Activated naive CD4-positive, alpha-beta T cell treated with anti-CD3 and anti-CD28 coated beads, Interleukin-2, amount 50 U/mL, for 72 hours (primary cell): ENCODE measurements around the gene TRHDE. TPM values are rescaled to one million over a fixed set of nuclear protein-coding genes. Genes with fewer than 3 reads are reported as not detected.
"Not testable (repeated sequence)": the region's sequence is repeated elsewhere in the genome, so short reads cannot be mapped to it uniquely, and the experiment has no call there.

Experiments used
- ATAC-seq, 2 donors: fragments of 150-1000 bp; cut with Tn5 transposase; 2 replicates each; pipeline ENCODE4 v1.10.0; 2021; ENCODE audit warnings: mild to moderate bottlenecking in 2 of 2, moderate library complexity in 2 of 2
- DNase-seq, 2 donors: peaks; one replicate each; pipeline ENCODE4 v3.0.0; 2021 to 2022; ENCODE audit warnings: low spot score in 2 of 2
- H3K27ac Mint-ChIP-seq, 2 donors: one replicate each; pipeline ENCODE4 v1.8.0; 2022; ENCODE audit warnings: mild to moderate bottlenecking in 2 of 2, mixed read lengths in 2 of 2
- H3K36me3 Mint-ChIP-seq, 2 donors: one replicate each; pipeline ENCODE4 v1.8.0; 2022; ENCODE audit warnings: mixed read lengths in 2 of 2
- H3K9me3 Mint-ChIP-seq, 2 donors: one replicate each; pipeline ENCODE4 v1.8.0; 2022; ENCODE audit warnings: mixed read lengths in 2 of 2
- total RNA-seq, 2 donors: library from RNA; stranded (reverse); gene quantifications; one replicate each; pipeline ENCODE4 v1.2.3, GENCODE V29; 2022

Gene TRHDE
- total RNA-seq, 2 donors from 2014 or later: not detected

DNA sequence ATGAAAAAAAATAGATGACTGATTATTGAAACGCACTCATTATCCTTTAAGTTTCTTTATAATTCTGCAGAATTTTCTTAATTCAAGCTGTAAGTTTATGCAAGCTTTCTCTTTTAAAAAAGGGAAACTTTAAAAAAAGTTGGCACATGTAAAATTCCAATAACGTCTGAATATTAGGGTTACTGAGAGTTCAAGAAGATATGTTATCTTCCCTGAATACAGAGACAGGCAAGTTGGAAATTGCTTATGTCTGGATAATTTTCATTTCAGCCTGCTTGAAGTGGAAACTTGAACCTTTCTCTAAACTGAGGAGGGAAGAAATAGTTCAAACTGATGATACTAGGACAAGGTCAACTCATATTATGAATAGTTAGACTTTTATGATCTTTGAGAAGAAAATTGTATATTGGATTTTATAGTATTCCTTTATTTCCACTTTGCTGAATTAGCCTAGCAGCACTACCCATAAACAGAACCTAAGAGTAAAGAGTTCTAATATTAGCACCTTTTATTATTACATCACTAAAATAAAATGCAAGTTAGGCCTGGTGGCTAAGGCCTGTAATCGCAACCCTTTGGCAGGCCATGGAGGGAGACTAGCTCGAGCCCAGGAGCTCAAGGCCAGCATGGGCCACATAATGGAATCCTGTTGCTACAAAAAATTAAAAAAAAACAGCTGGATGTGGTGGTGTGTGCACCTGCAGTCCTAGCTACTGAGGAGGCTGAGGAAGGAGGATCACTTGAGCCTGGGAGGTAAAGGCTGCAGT is 288.0 kb downstream of the TRHDE start:
- no peak for ATAC-seq
- Mint-ChIP-seq H3K9me3 (peaks cover 0 to 7% of the 10 kb centered on the region in 2 donors), H3K36me3 (no peaks in the 10 kb centered on the region), H3K27ac (no peak overlapping the region)
- no peak for DNase-seq

DNA sequence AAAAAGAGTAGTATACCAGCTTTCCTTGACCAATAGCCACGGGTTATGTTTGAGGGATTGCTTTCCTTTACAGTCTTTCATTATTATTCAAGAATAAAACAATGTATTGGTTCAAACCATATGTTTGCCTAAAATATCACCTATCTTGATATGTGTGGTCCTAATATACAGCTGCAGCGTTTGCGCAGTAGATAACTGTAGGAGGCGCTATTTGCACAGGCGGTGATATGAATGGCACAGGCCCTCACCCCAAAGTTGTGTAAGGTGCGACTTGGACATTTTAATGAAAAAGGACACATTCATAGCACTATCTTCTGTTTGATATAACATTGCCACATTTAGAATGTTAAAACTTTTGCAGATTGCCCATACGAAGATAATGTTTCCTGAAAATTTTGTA is 298.4 kb downstream of the TRHDE start:
- DNase-seq: no peak
- no peak for ATAC-seq
- Mint-ChIP-seq H3K36me3 (no peaks in the 10 kb centered on the region), H3K27ac (no peak overlapping the region), H3K9me3 (peaks cover 0 to 3% of the 10 kb centered on the region in 2 donors)

DNA sequence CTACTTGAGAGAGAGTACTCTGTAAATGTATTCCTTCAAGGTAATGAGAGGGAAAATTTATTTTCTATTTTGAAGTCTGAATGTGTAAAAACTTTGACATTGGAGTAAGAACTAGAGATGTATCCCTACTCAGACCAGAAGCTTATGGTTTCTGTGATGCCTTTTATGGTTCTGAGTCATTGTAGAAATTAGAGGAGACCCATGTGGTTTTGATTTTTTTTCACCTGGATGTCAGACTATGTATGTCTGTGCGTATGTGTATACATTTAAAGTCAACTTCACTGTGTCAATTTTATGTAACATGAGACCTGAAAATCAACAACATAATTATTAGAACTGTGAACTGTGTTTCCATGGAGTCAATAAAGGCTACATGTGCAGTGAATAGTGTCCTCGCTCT is 302.0 kb downstream of the TRHDE start:
- DNase-seq (no peak), ATAC-seq (no peak)
- H3K27ac Mint-ChIP-seq: no peak overlapping the region
- no peaks in the 10 kb centered on the region for H3K36me3 Mint-ChIP-seq
- H3K9me3 Mint-ChIP-seq: peaks cover 0 to 3% of the 10 kb centered on the region in 2 donors

DNA sequence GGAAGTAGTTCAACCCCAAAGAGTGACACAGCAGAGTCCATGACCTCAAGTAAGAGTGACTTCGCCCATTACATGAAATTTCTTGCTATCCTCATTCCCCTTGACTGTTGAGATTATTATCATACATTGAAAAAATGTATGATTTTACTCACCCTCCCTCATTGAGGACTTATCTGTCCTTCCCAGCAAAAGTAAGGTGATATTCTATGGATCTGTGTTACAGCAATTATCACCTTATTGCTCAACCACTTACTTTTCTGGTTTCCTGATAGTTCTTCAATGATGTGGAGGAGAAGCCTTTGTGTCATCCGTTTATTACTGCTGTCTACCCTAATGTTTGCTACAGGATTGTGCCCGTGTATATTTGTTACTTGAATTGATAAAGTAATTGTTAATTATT is 306.2 kb downstream of the TRHDE start:
- Mint-ChIP-seq H3K9me3 (peaks cover 0 to 2% of the 10 kb centered on the region in 2 donors), H3K27ac (no peak overlapping the region), H3K36me3 (no peaks in the 10 kb centered on the region)
- DNase-seq: no peak
- no peak for ATAC-seq

DNA sequence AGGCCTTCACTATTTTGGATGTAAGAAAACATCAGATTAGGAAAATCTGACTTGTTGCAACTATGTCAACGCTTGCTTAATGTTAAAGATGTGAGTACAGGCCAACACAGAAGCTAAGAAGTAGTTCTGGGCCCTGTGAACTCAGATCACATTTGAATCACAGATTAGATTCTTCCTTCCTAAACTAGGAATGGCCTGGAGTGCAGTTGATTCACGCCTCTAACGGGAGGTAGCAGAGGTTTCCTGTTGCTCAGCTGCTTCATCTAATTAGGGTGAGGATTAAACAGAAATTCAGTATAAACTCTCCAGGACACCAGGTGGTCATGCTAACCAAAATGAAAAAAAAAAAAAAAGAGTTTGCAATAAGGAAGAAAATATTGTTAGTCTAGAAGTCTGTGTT is 314.3 kb downstream of the TRHDE start:
- Mint-ChIP-seq H3K27ac (no peak overlapping the region), H3K9me3 (peaks cover 8 to 16% of the 10 kb centered on the region in 2 donors), H3K36me3 (no peaks in the 10 kb centered on the region)
- no peak for ATAC-seq
- no peak for DNase-seq

DNA sequence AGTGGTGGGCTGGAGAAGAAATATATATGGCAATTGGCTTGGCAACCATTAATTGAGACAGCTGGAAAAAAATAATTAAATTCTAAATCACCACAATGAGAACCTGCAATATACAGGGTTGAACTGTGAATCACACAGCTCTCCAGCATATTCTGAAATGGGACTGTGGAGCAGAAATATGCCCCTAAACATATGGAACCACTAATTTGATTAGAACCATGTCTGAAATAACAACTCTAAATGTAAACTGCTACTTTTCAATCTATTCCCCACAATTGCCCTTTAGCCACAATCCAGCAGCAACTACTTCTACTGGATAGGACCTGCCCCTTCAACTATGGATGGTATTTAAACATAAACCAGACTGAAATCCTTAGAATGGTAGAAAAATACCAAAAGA is 330.4 kb downstream of the TRHDE start:
- DNase-seq (no peak), ATAC-seq (no peak)
- Mint-ChIP-seq H3K36me3 (no peaks in the 10 kb centered on the region), H3K27ac (no peak overlapping the region), H3K9me3 (peaks cover 16 to 17% of the 10 kb centered on the region in 2 donors)

DNA sequence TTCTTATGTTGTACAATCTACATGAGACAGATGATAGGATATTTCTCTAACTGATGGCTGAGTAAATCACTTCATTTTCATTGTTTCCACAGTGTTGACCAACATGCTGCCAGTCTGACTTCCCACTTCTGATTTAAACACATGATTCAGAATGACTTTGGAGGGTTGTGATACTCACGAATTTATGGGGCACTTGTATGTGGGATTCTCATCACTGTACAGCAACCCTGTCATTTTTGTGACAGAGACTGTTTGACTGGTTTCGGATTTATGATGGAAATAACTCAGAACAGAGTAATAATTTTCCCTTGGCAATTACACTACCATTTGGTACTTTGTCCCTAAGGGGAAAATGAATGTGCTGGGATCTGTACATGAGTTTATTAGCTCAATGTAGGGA is 333.8 kb downstream of the TRHDE start:
- Mint-ChIP-seq H3K36me3 (no peaks in the 10 kb centered on the region), H3K9me3 (peaks cover 8 to 13% of the 10 kb centered on the region in 2 donors), H3K27ac (no peak overlapping the region)
- ATAC-seq (no peak), DNase-seq (no peak)

DNA sequence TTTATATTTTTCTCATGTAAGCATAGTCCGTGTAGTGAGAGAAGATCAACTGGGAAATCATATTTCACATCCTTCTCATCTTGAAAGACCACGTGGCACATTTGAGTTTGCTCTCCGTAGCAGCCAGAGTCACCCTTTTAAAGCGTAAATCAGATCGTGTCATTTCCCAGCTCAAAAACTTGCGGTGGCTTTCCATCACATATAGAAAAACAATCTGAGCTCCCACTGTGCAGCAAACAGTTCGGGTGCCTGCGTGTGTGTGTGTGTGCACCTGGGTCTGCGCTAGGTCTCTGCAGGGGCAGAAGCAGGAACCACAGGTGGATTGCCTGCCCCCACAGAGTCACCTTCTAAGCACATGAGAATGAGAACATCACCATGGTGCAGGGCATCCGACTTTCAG is 338.2 kb downstream of the TRHDE start:
- DNase-seq: no peak

DNA sequence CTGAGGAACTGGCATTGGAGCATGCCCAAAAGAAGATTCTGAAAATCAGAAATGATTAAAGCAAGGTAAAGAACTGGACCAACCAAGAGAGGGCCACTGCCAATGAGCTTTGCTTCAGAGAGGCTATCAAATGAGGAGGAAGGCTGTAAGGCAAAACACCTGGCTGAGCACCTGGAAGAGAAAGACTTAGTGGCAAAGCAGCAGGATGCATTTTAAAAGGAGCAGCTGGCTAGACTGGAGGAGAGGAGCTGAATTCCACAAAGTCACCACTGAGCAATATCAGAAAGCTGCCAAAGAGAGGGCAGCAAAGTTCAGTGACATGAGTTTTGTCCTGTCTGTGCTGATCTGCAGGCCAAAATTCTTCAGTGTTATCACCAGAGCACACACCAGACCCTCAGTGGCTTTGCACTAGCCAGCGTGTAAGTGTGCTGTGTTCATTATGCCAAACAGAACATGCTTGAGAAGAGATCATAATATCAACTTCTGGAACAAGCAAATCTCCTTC is 338.7 kb downstream of the TRHDE start:
- H3K9me3 Mint-ChIP-seq: peaks cover 0 to 5% of the 10 kb centered on the region in 2 donors
- ATAC-seq (no peak), DNase-seq (no peak)
- H3K36me3 Mint-ChIP-seq: no peaks in the 10 kb centered on the region
- no peak overlapping the region for H3K27ac Mint-ChIP-seq

More for the DNA sequence above, 338.2 kb downstream of the TRHDE start:
- ATAC-seq: no peak
- peaks cover 0 to 5% of the 10 kb centered on the region in 2 donors for H3K9me3 Mint-ChIP-seq
- no peaks in the 10 kb centered on the region for H3K36me3 Mint-ChIP-seq
- no peak overlapping the region for H3K27ac Mint-ChIP-seq

DNA sequence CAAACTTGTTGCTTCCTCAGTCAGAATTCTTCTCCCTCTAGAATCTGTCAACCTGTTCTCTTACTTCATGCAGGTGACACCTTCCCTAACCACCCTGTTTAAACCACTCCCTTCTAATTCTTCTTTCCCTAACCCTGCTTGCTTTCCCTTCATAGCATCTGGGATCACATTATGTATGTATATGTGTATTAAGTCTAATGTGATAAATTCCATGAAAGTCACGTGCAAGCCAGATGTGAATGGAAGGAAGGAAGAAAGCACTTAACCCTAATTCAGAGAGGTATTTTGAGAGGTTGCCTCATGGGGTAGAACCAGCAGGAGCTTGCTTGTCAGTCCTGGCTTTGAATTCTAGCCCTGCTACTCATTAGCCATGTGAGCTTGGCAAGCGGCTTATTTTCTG is 340.0 kb downstream of the TRHDE start:
- ATAC-seq (no peak), DNase-seq (no peak)
- no peak overlapping the region for H3K27ac Mint-ChIP-seq
- no peaks in the 10 kb centered on the region for H3K36me3 Mint-ChIP-seq
- H3K9me3 Mint-ChIP-seq: peaks cover 0 to 5% of the 10 kb centered on the region in 2 donors

DNA sequence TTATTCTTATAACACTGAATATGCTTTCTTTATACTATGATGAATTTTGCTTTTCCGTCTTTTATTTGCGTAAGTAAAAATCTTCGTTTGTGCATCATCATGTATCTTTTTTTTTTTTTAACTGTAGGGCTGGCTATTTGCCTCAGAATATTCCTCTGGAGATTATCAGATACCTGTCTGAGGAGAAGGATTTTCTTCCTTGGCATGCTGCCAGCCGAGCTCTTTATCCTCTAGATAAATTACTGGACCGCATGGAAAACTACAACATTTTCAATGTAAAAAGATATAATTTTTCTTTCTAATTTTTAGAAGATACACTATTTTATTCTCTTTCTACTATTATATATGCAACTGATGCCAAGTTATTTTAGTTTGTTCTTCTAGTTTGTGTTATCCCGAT is 346.6 kb downstream of the TRHDE start:
- Mint-ChIP-seq H3K9me3 (peaks cover 7 to 10% of the 10 kb centered on the region in 2 donors), H3K36me3 (no peaks in the 10 kb centered on the region), H3K27ac (no peak overlapping the region)
- ATAC-seq (no peak), DNase-seq (no peak)

DNA sequence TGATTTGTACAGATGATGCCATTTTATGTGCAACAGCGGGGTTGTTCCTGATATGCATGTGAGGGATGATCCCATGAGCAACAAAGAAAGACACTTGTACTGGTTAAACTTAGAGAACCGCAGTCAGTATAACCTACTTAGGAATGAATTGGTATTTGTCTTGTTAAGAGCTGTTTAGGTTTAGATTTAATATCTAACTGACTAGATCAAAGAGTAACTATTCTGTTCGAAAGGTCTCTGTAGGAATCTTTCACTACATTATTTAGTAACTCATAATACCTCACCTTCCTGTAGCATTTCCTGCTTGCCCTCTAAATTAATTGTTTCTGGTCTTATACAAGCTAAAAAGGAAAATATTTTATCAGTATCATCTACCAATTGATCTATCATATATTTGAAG is 350.4 kb downstream of the TRHDE start:
- Mint-ChIP-seq H3K36me3 (no peaks in the 10 kb centered on the region), H3K9me3 (peaks cover 11 to 16% of the 10 kb centered on the region in 2 donors), H3K27ac (no peak overlapping the region)
- ATAC-seq (no peak), DNase-seq (no peak)

DNA sequence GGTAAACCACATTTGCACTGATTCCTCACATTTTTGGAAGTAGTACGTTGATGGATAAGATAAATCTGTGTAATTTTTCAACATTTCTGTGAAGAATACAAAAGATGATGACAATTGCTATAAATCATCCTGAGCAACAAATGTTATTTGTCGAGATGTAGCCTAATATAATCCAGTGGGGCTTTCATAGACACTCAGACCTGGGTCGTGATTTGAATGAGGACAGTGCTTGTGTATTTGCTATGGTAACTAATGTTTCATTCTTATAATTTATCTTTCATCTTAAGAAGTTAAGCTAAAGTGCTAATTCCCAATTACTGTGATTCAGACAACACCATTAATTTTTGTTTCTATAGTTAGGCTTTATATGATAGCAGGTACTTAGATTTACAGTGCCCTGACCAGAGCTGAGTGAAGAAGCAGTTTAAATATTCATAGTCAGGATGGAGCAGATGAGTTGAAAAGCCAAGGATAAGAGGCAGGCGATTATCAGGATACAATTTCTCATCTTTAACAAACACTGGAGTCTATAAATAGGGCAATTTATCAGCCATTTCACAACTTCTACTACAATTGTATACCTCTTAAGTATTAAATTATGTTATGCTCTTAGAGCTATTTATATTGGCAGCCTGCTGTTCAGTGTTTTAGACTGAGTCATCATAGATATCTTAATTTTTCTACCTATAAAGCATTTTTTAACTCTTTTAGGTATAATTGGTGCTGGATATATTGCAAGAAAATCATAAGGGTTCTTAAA is 359.9 kb downstream of the TRHDE start:
- DNase-seq (no peak), ATAC-seq (no peak)
- H3K36me3 Mint-ChIP-seq: no peaks in the 10 kb centered on the region
- no peaks in the 10 kb centered on the region for H3K9me3 Mint-ChIP-seq
- H3K27ac Mint-ChIP-seq: no peak overlapping the region

DNA sequence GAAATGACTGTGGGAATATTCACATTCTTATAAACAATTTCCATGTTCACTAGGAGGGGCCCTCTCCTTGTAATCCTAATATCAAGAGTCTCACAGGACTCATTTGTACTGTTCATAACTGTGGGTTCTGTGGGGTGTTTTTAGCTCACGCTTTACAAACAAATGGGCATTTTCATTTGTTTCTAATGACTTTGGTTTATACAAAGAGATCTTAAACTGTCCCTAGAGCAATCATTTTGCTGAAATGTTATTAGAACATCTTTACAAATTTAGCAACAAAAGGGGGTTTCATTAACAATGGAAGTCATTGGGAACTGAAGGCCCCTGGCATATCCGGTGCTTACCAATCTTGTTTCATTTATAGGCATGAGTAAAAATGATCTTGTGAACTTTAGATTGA is 370.5 kb downstream of the TRHDE start:
- Mint-ChIP-seq H3K36me3 (peaks cover 0 to 5% of the 10 kb centered on the region in 2 donors), H3K9me3 (peaks cover 0 to 12% of the 10 kb centered on the region in 2 donors), H3K27ac (no peak overlapping the region)
- ATAC-seq (no peak), DNase-seq (no peak)

DNA sequence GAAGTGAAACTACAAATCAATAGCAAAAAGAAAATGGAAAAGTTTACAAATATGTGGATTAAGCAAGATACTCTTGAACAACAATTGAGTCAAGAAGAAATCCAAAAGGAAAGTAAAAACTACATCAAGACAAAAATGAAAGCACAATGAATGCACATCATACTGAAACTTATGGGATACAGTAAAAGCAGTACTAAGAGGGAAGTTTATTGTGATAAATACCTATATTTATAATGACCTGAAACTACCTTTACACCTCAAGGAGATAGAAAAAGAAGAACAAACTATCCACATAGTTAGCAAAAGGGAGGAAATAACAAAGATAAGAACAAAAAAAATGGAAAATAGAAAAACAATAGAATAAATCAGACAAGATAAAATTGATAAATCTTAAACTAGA is 375.0 kb downstream of the TRHDE start:
- Mint-ChIP-seq H3K36me3 (no peaks in the 10 kb centered on the region), H3K27ac (no peak overlapping the region), H3K9me3 (peaks cover 0 to 12% of the 10 kb centered on the region in 2 donors)
- DNase-seq (no peak), ATAC-seq (no peak)

DNA sequence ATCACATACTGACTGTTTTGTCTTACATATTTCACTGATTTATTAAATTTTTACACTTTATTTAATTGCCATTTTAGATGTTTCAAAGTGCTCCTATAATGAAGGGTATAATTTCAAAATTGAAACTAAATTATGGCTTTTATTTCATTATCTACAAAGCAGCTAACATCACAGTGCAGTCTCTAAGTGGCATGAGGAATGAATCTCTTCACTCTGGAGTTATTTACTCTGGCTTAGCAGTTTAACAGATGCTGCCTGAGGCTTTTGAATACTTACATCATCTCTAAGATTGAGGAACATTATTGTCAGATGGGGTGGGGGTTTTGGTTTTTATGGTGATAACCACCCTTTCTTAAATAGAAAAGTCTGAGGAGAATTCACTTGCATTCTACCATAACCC is 386.4 kb downstream of the TRHDE start:
- ATAC-seq (no peak), DNase-seq (no peak)
- Mint-ChIP-seq H3K27ac (no peak overlapping the region), H3K9me3 (peaks cover 4 to 6% of the 10 kb centered on the region in 2 donors), H3K36me3 (no peaks in the 10 kb centered on the region)

DNA sequence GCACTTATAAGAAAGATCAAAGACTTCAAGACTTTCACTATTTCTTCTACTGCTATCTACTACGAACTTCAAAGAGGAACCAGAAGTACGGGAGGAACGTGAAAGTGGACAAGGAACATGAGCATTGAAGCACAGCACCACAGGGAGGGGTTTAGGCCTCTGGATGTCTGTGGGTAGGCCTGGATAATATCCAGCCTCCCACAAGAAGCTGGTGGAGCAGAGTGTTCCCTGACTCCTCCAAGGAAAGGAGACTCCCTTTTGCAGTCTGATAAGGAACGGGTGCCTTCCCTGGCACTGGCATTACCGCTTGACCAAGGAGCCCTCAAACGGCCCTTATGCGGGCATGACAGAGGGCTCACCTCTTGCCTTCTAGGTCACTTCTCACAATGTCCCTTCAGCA is 388.0 kb downstream of the TRHDE start:
- H3K36me3 Mint-ChIP-seq, DNase-seq, H3K27ac Mint-ChIP-seq, H3K9me3 Mint-ChIP-seq, ATAC-seq: not testable (repeated sequence)
